Stimulated activated CD8-positive, alpha-beta memory T cell treated with anti-CD3 and anti-CD28 coated beads, Interleukin-4, amount 100 ng/mL, for 1 hour (primary cell): ENCODE measurements around the gene LSM14A.
"Not testable (repeated sequence)": the region's sequence is repeated elsewhere in the genome, so short reads cannot be mapped to it uniquely, and the experiment has no call there.

Experiments
- DNase-seq, 2 donors: peaks; one replicate each; pipeline ENCODE4 v3.0.0-alpha.2; 2020; ENCODE audit warnings: low read depth in 2 of 2, low spot score in 1 of 2

The LSM14A gene

GRCh38 chr19:34158966-34159365 is 13.3 kb upstream of the LSM14A start:
- not testable (repeated sequence) for DNase-seq

- DNase-seq, result not testable (repeated sequence)
These were observed 12.8 kb upstream of the LSM14A start for GRCh38 chr19:34159541-34159940.

DNA sequence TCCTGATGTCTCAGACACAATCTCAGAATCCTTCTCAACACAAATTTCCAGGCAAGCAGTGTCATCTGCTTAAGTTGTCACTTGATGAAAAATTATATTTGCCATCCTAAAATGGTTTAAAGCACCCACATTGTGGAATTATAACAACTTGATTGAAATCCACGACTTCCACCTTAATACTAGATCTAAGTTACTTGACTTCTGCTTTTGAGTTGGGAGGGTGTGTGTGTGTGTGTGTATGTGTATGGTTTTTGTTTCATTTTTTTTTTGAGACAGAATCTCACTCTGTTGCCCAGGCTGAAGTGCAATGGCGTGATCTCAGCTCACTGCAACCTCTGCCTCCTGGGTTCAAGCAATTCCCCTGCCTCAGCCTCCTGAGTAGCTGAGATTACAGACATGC is 10.4 kb upstream of the LSM14A start:
- DNase-seq, result not testable (repeated sequence)

DNA sequence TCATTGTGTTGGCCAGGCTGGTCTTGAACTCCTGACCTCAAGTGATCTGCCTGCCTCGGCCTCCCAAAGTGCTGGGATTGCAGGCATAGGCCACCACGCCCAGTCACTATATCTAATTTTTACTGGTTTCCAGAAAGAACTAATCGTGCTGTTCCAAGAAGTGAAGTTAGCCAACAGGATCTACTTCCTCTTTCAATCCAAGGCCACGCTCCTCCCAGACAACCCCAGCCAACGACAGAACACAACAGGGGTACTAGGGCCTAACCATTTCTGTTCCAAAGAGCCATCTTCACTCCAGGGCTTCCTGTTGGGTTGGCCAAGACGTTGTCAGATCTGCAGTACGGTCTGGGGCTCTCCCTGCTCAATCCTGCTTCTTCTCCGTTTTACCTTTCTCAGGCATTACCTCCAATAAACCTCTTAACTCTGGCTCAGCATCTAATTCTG is 7.0 kb upstream of the LSM14A start:
- no peak for DNase-seq

DNA sequence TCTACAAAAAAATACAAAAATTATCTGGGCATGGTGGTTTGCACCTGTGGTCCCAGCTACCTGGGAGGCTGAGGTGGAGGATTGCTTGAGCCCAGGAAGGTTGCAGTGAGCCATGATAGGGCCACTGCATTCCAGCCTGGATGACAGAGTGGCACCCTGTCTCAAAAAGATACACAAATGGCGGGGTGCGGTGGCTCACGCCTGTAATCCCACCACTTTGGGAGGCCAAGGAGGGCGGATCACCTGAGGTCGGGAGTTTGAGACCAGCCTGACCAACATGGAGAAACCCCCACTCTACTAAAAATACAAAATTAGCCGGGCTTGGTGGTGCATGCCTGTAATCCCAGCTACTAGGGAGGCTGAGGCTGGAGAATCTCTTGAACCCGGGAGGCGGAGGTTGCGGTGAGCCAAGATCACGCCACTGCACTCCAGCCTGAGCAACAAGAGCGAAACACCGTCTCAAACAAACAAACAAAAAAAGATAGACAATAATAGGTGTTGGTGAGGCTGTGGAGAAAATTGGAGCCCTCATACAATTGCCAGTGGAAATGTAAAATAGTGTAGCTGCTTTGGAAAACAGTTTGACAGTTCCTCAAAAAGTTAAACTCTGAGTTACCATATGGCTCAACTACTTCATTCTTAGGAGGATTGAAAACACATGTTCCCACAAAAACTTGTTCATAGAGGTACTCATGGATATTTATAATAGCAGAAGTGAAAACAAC is 2.7 kb upstream of the LSM14A start:
- not testable (repeated sequence) for DNase-seq

GRCh38 chr19:34171539-34171876 is 796 bp upstream of the LSM14A start:
- no peak for DNase-seq

DNA sequence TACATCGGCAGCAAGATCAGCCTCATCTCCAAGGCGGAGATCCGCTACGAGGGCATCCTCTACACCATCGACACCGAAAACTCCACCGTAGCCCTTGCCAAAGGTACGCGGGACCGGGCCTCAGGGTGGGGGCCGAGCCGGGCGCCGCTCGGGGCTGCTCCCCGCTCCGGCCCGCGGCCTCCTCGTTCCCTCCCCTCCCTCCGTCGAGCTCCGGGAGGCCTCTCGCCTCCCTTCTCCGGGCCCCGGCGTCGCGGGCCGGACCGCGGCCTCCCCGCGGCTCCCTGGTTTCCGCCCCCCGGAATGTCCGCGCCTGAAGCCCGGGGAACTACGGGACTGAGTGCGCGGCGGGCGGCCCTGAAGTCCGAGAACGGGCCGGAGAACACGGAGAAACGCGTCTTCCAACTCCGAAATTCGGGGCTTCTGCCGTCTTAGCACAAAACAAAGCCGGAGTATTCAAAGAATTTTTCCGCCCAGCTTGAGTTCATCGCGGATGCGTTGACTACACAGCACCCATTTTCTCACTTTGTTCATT is 423 bp downstream of the LSM14A start:
- DNase-seq, result peak in 1 of 2 donors; percentile 3

GRCh38 chr19:34173193-34173956 is 1.1 kb downstream of the LSM14A start:
- DNase-seq, result no peak

DNA sequence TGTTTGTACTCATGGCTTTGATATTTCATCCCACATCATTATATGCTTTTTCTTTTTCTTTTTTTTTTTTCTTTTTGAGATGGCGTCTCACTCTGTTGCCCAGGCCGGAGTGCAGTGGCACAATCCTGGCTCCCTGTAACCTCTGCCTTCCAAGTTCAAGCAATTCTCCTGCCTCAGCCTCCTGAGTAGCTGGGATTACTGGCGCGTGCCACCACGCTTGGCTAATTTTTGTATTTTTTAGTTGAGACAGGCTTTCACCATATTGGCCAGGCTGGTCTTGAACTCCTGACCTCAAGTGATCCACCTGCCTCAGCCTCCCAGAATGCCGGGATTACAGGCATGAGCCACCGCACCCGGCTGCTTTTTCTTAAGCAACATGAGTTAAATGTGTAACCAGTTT is 2.9 kb downstream of the LSM14A start:
- not testable (repeated sequence) for DNase-seq

DNA sequence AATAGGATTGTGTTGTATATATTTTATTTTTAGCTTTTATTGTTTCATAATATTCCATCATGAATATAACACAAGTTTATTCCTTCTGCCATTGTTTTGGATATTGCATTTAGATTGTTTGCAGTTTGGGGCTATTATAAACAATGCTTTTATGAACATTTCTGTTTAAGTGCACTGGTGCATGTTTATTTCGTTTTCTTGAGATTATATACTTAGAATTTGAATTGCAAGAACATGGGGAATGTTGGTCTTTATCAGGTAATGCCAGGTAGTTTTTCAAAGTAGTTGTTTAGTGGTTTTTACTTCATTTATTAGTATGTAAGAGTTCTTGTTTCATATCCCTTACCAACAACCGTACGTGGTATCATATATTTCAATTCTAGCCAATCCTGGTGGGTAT is 4.3 kb downstream of the LSM14A start:
- DNase-seq, result no peak

DNA sequence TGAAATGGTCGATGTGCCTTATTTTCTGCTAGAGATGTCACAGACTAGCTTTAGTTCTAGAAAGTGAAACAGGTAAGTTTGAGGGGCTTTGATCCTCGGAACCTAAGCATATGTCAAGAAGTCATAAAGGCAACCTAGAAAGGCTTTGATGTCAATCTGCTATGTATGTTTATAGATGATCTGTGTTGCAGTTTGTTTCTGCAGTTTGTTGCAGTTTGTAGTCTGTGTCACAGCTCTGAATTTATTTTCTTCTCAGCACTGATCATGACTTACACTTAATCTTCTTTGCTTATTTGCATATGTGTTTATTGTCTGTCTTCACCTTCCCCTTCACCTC is 5.9 kb downstream of the LSM14A start:
- DNase-seq, result no peak

DNA sequence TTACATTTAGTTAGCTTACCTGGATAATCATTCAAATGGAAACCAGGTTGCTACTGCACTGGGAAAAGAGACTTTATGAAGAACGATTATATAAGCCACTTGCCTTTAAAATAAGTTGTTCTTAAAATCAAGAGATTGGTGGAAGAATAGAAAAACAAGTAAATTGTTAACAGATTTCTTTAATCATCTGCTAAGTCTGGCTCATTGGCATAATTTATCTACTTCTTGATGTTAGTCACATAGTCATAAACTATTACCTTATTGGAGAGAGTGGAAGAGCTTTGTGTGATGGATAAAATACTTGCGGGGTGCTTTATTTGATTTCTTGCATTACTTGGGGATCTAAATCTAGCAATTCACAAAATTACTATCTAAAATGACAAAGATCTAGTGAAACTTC is 6.8 kb downstream of the LSM14A start:
- no peak for DNase-seq

- no peak for DNase-seq
These were observed 8.0 kb downstream of the LSM14A start for GRCh38 chr19:34180273-34180672.

GRCh38 chr19:34180709-34181108 is 8.4 kb downstream of the LSM14A start:
- DNase-seq, result no peak

DNA sequence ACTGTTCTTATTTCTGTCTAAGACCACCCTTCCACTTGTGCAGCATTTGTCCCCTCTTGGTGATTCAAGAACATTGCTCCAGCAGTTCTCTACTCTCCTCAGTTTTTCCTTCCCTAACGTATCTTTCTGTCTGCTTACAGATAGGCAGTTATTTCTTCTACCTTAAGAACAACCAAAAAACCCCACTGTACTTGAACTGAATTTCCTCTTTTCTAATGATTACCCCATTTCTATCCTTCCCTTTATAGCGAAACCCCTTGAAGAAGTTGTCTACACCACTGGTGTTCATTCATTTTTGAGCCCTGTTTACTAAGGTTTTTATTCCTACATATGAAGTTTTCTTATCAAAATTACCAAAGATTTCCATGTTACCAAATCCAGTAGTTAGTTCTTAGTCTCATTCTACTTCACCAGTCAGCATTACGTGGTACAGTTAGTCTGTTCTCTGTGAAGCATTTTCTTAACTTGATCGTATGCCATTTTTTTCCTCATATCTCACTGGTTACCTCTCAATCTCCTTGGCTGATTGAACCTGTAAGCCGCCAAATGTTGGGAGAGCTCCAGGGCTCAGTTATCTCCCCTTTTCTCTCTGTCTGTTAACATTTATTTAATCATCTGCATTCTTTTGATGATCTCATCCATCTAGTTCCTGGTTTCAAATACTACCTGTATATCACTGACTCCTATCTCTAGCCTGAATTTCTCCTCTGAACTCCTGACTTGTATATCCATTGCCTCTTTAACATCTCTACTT is 9.0 kb downstream of the LSM14A start:
- DNase-seq, result no peak

DNA sequence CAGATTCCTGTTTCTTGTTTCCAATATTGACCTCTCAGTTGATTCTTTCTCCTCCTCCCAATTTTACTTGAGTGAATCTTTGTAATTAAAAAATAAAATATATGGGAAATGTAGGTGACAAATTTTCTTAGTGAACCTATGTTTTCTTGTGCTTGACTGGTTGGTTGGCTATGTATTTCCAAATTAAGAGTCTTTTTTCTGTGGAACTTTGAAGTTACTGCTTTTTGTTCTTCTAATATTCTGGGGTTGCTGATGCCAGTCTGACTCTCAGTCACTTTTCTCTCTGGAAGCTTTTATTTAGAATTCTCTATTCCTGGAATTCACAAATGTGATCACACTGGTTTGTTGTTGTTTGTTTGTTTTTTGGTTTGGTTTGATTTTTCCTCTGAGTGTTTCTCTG is 9.8 kb downstream of the LSM14A start:
- DNase-seq, result no peak

DNA sequence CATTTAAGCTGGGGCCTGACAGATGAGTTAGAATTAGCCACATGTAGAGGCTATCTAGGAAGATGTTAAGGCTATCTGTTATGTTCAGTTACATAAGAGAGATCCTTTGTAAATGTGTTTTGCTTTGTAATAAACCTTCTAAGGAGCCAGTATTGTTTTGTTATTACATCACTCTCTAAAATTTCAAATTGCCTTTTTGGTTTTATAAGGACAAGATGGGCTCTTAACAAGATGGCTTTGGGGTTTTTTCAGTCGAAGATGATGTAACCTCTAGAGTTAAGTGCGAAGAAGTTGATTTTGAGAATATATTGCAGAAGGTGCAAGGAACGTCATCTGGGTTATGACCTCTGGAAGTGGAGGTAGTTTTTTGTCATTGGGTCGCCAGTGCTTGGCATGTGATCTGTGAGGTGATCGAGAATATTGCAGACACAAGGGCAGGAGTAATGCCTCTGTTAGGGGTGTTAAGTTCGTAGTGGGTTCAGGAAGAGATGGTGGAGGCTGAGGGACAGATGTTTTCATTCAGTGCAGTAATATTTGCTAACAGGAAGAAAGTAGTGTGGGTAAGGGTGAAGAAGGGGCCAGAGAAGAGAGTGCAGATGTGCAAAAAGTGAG is 12.7 kb downstream of the LSM14A start:
- no peak for DNase-seq

DNA sequence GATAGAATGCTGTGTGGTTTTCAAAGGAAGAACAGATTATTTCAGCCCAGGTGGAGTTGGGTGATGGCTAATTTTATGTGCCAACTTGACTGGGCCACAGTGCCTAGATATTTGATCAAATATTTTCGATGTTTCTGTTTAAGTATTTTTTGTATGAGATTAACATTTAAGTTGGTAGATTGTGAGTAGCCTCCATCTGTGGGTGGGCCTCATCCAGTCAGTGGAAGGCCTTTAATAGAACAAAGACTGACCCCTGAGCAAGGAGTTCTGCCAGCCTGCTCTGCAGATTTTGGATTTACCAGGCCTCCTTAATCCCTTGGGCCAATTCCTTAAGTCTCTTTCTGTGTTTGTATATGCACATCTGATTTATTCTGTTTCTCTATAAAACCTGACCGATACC is 13.9 kb downstream of the LSM14A start:
- DNase-seq, result no peak

DNA sequence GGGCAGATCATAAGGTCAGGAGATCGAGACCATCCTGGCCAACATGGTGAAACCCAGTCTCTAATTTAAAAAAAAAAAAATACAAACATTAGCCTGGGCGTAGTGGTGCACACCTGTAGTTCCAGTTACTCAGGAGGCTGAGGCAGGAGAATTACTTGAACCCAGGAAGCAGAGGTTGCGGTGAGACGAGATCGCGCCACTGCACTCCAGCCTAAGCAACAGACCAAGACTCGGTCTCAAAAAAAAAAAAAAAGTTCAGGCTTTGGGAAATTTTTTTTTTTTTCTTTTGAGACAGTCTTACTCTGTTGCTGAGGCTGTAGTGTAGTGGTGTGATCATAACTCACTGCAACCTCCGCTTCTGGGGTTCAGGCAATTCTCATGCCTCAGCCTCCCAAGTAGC is 14.7 kb downstream of the LSM14A start:
- DNase-seq, result no peak

- no peak for DNase-seq
These were observed 16.1 kb downstream of the LSM14A start for GRCh38 chr19:34188408-34188807.

GRCh38 chr19:34189199-34189916 is 17.1 kb downstream of the LSM14A start:
- no peak for DNase-seq
